Activated T-cell treated with anti-CD3 and anti-CD28 coated beads, Interleukin-2, amount 50 U/mL, for 4 hours (primary cell): ENCODE results near the gene ZCCHC17. TPM values are rescaled to one million over a fixed set of nuclear protein-coding genes. Genes with fewer than 3 reads are reported as not detected.

Experiments used
- ATAC-seq, 2 donors: fragments of 200-7000 bp; cut with Tn5 transposase; one replicate each; pipeline ENCODE4 v1.10.0; 2021
- DNase-seq: peaks from one replicate; pipeline ENCODE4 v3.0.0-alpha.2; 2020
- H3K27me3 Mint-ChIP-seq: one replicate; pipeline ENCODE4 v1.8.0; 2021; ENCODE audit warnings: low read depth, mixed read lengths
- H3K36me3 Mint-ChIP-seq: one replicate; pipeline ENCODE4 v1.8.0; 2022; ENCODE audit warnings: mixed read lengths; ENCODE audit not compliant: insufficient read depth
- H3K4me1 Mint-ChIP-seq: one replicate; pipeline ENCODE4 v1.8.0; 2021; ENCODE audit warnings: low read depth, mixed read lengths
- H3K4me3 Mint-ChIP-seq: one replicate; pipeline ENCODE4 v1.8.0; 2021; ENCODE audit warnings: mild to moderate bottlenecking, moderate library complexity, mixed read lengths
- H3K9me3 Mint-ChIP-seq: one replicate; pipeline ENCODE4 v1.8.0; 2021; ENCODE audit warnings: mixed read lengths
- total RNA-seq, 3 donors: library from RNA; stranded (reverse); gene quantifications; one replicate each; pipeline ENCODE4 v1.2.1, GENCODE V29; 2021

Gene ZCCHC17
- total RNA-seq, 3 donors from 2014 or later = 22.8 to 27.9 (median 25.6) TPM

DNA sequence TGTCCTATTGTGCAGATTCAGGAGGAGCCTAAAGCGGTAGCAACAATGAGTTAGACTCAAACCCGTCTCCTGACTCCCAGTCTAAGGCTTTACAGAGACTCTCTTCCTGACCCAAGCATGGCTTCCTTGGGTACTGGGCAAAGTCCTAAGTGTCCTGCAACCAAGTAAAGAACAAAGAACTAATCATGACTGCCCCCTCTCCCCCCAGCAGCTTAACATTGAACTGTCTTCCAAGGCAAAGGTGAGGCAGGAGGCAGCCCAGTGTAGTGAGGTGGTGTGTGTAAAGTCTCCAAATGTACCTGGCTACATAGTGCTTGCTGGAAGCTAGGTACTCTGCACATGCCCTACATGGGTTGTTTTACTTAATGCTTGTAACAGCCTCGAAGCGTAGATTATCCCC lies 73.7 kb downstream of the ZCCHC17 start:
- ATAC-seq = no peak
- Mint-ChIP-seq H3K4me3 (no peak overlapping the region), H3K36me3 (peaks cover 3% of the 10 kb centered on the region), H3K9me3 (no peaks in the 10 kb centered on the region), H3K27me3 (no peaks in the 10 kb centered on the region), H3K4me1 (peaks cover 13% of the 10 kb centered on the region)
- no peak for DNase-seq

DNA sequence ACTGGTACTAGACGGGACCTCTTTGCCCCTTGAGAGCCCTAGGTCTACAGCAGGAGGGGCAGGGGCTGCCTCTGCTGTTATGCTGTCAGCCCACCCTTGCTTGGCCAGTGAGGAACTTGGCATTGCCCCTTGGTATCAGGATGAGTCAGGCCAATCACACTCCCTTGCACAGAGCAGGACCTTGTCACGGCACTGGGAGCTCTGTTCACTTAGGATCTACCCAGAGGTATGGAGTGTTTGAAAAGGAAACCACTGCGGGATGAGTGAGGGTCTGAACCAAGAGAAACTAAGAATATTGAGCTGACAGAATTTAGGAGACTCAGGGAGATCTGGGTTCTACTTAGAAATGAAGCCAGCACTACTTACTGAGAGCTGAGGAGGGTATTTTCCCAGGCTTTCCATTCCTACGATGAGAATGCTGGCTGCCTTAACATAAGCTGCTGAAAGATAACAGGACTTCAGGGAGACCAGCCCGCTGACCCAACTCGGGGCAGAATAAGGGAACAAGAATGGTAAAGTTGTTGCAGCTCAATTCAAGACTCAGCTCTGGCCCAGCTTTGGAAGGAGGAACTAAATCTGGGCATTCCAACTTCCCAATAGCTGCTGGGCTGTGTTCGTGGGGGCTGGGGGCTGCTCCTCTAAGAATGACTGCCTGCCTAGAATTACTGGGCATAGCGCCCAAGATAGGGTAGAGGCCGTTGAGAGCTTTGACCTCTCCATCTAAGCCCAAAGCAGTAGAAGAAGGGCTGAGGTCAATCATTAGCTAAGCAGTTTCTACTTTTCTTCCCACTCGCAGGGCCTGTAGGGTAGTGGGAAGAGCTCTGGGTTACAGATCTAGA lies 74.5 kb downstream of the ZCCHC17 start:
- peaks cover 13% of the 10 kb centered on the region for H3K4me1 Mint-ChIP-seq
- H3K4me3 Mint-ChIP-seq = no peak overlapping the region
- no peaks in the 10 kb centered on the region for H3K9me3 Mint-ChIP-seq

DNA sequence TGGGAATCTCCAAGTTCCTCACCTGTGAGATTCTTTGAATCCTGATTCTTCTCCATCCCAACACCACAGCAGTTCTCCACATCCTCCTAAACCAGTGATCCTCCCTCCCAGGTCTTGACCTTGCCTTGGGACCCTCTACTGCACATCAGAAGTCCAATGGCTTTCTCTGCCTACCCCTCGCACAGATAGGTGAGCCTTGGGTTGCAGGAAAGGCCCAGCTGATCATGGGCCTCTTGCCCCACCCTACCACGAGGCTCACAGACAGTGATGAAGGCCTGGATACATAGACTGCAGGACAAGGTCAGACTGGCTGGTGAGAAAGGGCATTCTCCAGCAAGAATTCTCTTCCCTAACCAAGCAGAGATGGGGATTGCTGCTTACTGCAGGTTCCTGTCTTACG lies 75.2 kb downstream of the ZCCHC17 start:
- Mint-ChIP-seq H3K9me3 (no peaks in the 10 kb centered on the region), H3K27me3 (no peaks in the 10 kb centered on the region), H3K4me3 (no peak overlapping the region), H3K36me3 (no peaks in the 10 kb centered on the region), H3K4me1 (peaks cover 13% of the 10 kb centered on the region)
- ATAC-seq = no peak
- DNase-seq = no peak

More for the DNA sequence above, 74.5 kb downstream of the ZCCHC17 start:
- H3K27me3 Mint-ChIP-seq = no peaks in the 10 kb centered on the region
- ATAC-seq (no peak), DNase-seq (no peak)
- H3K36me3 Mint-ChIP-seq = no peaks in the 10 kb centered on the region

DNA sequence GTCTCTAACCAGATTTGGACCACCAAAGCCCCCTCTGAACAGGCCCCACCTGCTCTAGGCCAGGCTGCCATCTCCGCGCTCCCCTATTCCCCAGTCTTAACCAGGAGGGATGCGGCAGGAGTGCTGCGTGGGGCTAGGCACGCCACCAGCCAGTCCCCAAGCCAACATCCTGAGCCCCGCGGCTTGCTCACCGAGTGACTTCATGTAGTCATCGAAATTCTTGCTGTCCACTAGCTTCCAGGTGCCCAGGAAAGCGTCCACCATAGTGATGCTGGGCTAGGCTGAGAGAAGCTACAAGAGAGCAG lies 75.9 kb downstream of the ZCCHC17 start:
- DNase-seq (no peak), ATAC-seq (no peak)
- Mint-ChIP-seq H3K27me3 (no peaks in the 10 kb centered on the region), H3K36me3 (no peaks in the 10 kb centered on the region), H3K4me3 (peak overlapping the region; percentile 39), H3K4me1 (peaks cover 13% of the 10 kb centered on the region), H3K9me3 (no peaks in the 10 kb centered on the region)

DNA sequence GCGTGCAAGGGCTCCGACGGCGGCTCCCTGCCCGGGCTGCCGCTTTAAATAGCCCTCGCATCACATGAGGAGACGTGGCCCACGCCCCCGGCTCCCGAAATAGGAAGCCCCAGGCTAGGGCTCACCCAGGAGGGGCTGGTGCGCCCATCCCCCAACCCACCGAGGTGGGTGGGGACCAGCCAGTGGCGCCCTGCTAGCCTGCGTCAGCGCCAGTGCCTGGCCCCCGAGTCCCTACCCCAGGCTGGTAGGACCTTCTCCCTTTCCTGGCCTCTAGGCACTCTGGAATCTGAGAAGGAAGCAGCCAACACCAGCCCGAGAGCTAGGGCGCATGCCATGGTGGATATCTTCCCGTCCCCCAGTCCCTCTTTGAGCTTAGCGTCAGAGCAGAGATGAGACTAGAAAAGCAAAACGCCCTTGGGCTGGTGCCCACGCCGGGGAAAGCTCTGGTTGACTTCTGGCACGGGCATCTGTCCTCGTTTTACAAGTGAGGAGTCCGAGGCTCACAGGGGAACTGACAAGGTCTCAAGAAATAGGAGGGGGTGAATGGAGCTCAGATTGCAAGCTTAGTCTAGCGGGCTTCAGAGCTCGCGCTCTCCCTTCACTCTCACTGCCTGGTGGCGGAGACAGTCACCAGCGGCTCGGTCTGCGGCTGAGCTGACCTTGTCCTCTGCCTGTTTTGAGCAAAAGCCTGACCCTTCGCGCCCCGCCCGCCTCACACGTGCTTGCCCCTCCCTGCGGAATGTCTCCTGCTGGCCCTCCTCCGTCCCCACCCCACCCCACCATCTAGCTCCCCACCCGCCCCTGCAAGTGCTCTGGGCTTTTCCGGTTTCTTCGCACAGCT lies 76.4 kb downstream of the ZCCHC17 start, which contains the start of gene FABP3:
FABP3 (minus strand) TSS at position 21 of the 841 bp plus-strand sequence. CDS start 62 bp downstream, outside the sequence.
- no peaks in the 10 kb centered on the region for H3K9me3 Mint-ChIP-seq
- H3K4me3 Mint-ChIP-seq = peak within 1 kb of the TSS; percentile 76
- no peaks in the 10 kb centered on the region for H3K27me3 Mint-ChIP-seq

DNA sequence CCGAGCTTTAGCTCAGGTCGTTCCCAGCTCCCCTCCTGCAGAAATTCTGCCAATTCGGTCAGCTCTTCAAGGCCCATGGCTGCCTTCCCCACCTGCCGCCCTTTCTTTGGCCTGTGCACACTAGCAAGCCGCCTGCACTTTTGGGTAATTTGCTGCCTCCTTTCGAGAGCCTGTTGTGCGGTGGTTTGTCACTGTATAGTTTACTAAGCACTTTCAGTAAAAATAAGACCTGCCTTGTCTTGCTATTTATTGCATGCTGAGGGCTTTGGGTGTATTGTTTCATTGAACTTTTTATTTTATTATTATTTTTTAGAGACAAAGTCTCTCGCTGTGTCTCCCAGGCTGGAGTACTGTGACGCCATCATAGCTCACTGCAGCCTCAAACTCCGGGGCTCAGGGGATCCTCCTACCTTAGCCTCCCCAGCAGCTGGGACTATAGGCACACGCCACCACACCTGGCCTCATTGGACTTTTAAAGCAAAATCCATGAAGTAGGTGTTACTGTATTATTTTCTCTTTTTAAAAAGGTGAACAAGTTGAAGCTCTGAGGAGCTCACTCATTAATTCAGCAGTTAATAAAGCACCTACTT lies 77.2 kb downstream of the ZCCHC17 start:
- no peaks in the 10 kb centered on the region for H3K36me3 Mint-ChIP-seq
- H3K27me3 Mint-ChIP-seq = no peaks in the 10 kb centered on the region
- ATAC-seq (peak in 1 of 2 donors; percentile 51), DNase-seq (no peak)
- peak overlapping the region; percentile 76 for H3K4me3 Mint-ChIP-seq
- H3K4me1 Mint-ChIP-seq = peaks cover 13% of the 10 kb centered on the region
- H3K9me3 Mint-ChIP-seq = no peaks in the 10 kb centered on the region

More for the DNA sequence above, 76.4 kb downstream of the ZCCHC17 start, which contains the start of gene FABP3:
- DNase-seq = no peak
- Mint-ChIP-seq H3K4me1 (peaks cover 13% of the 10 kb centered on the region), H3K36me3 (no peaks in the 10 kb centered on the region)
- peak; percentile 62 for ATAC-seq

DNA sequence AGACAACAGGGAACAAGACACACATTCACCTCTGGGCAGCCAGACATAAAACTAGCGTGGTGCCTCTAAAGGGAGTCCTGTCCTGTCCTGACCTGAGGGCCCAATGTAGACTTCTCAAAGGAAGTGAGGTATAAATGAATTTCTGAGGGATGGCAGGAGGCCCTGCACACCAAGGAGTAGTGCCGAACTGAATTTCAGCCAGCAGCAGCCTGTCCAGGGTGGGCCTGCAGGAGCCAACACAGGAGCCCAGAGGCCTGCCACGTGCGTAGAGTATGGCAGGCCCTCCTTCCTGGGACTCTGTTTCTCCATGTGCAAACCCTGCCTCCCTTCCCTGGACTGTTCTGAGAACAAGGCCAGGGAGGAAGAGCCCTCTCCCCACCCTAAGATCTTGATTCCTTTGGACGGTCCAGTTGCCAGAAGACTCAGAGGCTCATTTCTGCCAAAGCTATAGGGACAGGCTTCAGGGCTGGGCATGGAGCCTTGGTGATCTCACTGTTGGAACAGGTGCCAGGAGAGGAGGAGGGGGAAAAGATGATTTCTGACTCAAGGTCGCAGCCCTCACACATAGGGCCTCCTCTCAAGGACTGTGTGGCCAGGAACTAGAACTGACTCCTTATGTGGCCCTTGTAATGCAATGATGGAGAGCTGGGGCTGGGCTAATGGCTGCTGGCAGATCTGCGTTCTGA lies 77.8 kb downstream of the ZCCHC17 start:
- ATAC-seq = no peak
- Mint-ChIP-seq H3K4me1 (peaks cover 13% of the 10 kb centered on the region), H3K4me3 (no peak overlapping the region), H3K27me3 (no peaks in the 10 kb centered on the region), H3K9me3 (no peaks in the 10 kb centered on the region), H3K36me3 (no peaks in the 10 kb centered on the region)
- DNase-seq = no peak

DNA sequence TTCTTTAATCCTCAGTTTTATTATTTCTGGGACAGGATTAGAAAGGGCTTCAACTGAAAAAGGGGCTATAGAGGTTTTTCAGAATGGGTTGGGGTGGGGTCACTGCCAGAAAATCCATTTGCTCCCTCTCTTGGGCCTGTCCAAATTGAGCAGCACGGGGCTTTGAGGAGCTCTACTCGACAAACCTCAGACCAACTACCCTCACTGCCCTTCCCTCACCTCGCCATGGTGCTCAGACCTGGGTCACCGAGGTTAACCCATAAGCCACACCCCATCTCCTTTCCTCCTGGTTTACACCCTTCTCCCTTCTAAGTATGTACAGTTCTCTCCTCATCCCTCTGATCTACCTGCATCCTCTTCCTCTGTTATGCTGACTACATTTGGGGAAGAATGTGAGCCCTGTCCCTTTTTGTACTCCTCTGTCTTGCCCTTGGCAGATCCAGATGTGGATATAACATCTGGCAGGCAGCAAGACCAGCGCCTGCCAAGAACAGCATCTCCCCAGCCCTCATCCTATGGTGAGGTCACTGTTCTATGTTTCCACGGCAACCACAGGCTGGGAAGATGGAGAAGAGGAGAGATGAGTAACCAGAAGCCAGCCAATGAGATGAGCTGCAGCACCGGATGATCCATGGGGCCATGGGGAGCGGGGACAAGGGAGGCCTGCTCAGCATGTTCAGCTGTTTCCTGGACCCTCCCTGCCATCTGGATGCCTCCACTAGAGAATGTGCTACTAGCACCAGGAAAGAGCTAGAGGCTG lies 79.7 kb downstream of the ZCCHC17 start:
- Mint-ChIP-seq H3K36me3 (no peaks in the 10 kb centered on the region), H3K4me1 (peaks cover 13% of the 10 kb centered on the region), H3K9me3 (no peaks in the 10 kb centered on the region), H3K4me3 (no peak overlapping the region), H3K27me3 (peaks cover 4% of the 10 kb centered on the region)
- ATAC-seq = no peak
- no peak for DNase-seq

DNA sequence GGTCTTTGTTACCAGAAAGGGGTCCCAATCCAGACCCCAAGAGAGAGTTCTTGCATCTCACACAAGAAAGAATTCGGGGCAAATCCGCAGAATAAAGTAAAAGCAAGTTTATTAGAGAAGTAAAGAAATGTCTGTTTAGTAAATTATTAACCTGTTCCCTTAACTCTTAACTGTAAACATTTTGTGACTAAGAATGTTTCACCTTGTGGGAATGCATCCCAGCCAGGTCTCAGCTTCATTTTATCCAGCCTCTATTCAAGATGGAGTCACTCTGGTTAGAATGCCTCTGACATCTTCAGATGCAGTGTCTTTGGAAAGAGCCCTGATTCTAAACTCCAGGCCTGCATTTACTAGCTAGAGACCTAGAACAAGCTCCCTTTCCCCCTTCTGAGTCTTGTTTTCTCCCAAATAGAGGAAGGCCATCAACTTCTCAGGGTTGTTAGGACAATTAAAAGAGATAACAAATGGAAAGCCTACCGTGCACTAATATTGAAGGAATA lies 80.6 kb downstream of the ZCCHC17 start:
- peaks cover 10% of the 10 kb centered on the region for H3K27me3 Mint-ChIP-seq
- H3K4me3 Mint-ChIP-seq = no peak overlapping the region
- H3K9me3 Mint-ChIP-seq = no peaks in the 10 kb centered on the region
- no peaks in the 10 kb centered on the region for H3K36me3 Mint-ChIP-seq
- H3K4me1 Mint-ChIP-seq = peaks cover 11% of the 10 kb centered on the region
- DNase-seq = no peak
- no peak for ATAC-seq

DNA sequence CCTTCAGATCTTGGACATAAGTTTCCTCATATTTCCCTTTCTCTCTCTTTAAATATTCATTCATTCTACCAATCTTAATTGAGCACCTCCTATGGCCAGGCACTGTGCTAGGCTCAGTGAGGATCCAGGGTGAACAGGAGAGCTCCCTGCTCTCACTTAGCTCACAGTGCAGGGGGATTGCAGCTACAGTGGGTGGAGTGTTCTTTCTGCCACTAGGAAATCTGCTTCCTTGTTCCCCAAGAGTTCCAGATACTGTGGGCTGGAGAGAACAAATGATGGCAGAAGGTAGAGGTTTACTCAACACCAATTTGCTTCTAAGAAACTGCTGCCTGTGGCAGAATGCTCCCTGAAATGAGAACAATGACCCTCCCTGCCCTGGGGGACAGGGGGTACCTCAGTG lies 81.2 kb downstream of the ZCCHC17 start:
- Mint-ChIP-seq H3K4me3 (no peak overlapping the region), H3K36me3 (no peaks in the 10 kb centered on the region), H3K4me1 (peaks cover 7% of the 10 kb centered on the region), H3K9me3 (no peaks in the 10 kb centered on the region), H3K27me3 (peaks cover 12% of the 10 kb centered on the region)
- no peak for DNase-seq
- ATAC-seq = no peak

DNA sequence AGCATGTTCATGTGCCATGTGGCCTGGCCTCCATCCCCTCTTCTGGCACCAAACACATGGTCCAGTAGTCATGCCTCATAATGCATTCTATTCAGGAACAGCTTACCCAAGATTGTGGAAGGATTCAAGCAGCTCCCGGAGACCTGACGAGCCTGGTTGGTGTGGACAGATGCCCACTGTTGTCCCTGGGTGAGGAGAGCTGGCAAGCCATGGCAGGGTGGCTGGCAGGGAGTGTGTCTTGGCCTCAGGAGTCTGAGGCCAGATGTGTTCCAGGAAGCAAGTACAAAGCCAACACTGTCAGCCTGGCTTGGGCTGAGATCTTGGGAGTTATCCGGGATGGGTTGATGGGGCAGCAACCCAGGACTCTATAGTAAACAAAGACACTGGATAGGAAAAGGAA lies 83.3 kb downstream of the ZCCHC17 start:
- Mint-ChIP-seq H3K36me3 (no peaks in the 10 kb centered on the region), H3K9me3 (no peaks in the 10 kb centered on the region), H3K27me3 (peaks cover 18% of the 10 kb centered on the region), H3K4me3 (no peak overlapping the region), H3K4me1 (no peaks in the 10 kb centered on the region)
- no peak for ATAC-seq
- DNase-seq = no peak

DNA sequence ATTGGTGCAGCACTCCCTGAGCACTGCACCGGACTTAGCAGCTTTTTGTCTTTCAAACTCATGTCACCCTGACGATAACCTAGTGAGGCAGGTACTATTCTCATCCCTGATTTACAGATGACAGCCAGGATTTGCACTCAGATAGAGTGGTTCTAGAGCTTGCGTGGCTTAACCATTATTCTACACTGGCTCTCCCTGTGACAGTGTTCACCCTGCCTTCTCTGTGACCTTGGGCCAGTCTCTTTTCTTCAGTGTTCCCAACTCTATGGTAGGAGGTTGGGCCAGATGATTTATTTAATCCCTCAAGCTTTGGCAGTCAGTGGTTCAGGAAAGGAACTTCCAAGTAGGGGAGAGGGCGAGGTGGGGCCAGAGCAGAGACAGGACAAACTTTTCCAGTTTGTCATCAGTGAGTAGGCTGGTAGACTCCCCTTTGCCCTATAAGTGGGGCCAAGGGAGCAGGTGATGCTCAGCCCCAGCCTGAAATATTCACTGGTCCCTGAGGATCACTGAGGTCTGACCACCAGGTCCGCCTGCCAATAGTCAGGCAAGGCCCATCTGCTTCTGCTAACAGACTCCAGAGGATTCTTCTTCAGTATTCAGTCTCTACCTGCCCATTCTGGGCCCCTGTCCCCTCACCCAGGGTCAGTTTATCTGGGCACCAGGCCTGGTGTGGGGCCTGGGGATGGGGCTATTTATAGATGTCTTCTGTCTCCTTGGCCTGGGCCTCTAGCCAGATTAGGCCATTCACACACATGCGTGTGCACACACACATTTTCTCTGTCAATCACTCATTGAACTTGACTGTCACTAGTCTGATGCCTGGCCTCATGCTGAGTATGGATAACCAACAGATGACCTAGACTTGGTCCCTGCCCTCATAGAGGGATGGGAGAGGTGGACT lies 84.8 kb downstream of the ZCCHC17 start:
- Mint-ChIP-seq H3K36me3 (no peaks in the 10 kb centered on the region), H3K4me3 (no peak overlapping the region), H3K27me3 (peaks cover 27% of the 10 kb centered on the region), H3K4me1 (no peaks in the 10 kb centered on the region), H3K9me3 (no peaks in the 10 kb centered on the region)
- no peak for ATAC-seq
- no peak for DNase-seq
